Erythroblast (primary cell): ENCODE data around the gene FZD10.

ENCODE experiments used
- DNase-seq, 2 experiments: peaks; one replicate each; lab custom pipeline; 2025; lab: John Stamatoyannopoulos, UW
- GATA1 ChIP-seq: IDR thresholded peaks from 2 replicates; pipeline ENCODE4 v1.6.1; 2011; ENCODE audit warnings: low read depth, mild to moderate bottlenecking, control low read depth, low read length, moderate library complexity
- POLR2A ChIP-seq: IDR thresholded peaks from 2 replicates; pipeline ENCODE4 v1.6.1; 2011; ENCODE audit warnings: mild to moderate bottlenecking, low read length

The FZD10 gene

GRCh38 chr12:130126023-130126432 lies 36.2 kb upstream of the FZD10 start:
- no peak for DNase-seq
- TF ChIP-seq GATA1 (no peak), POLR2A (no peak)

GRCh38 chr12:130127532-130127911 lies 34.7 kb upstream of the FZD10 start:
- no peak for DNase-seq
- TF ChIP-seq GATA1 = no peak

DNA sequence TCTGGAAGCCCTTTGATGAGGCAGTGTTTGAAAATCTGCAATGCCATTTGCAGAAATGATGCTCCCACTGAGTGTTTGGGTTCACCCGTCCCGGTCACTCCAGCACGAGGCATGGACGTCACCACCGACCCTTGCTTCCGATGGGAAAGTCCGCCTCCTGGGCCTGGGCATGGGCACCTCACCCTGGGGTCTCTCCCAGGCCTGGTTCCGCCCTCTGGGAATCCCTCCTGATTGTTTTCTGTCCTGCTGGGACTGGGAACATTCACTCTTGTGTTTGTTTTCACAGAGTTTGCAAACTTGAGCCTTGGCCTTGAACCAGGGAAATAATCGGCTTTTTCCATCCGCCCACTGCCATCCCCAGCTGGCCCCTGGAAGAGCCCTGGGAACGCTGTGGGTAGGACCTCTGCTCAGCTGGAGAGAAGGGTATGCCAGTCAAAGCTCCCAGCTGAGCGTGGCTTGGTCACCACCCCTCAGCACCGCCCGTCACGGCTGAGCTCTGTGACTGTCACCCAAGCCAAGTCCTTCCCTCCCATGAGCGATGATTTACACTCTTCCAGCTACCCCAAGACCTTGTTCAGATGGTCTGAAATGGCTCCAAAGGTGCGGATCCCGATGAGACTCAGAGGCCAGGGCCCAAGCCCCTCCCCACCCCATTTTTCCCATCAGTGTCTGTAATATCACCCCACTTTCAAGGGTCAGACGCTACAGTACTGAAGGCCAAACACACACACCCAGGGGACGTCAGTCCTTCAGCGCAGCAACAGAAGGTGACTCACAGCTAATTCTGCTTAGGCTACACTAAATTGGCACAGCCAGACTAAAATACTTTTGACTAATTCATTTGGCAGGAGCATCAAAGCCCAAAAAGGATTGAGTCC lies 34.1 kb upstream of the FZD10 start:
- TF ChIP-seq POLR2A (no peak), GATA1 (no peak)
- no peak for DNase-seq

DNA sequence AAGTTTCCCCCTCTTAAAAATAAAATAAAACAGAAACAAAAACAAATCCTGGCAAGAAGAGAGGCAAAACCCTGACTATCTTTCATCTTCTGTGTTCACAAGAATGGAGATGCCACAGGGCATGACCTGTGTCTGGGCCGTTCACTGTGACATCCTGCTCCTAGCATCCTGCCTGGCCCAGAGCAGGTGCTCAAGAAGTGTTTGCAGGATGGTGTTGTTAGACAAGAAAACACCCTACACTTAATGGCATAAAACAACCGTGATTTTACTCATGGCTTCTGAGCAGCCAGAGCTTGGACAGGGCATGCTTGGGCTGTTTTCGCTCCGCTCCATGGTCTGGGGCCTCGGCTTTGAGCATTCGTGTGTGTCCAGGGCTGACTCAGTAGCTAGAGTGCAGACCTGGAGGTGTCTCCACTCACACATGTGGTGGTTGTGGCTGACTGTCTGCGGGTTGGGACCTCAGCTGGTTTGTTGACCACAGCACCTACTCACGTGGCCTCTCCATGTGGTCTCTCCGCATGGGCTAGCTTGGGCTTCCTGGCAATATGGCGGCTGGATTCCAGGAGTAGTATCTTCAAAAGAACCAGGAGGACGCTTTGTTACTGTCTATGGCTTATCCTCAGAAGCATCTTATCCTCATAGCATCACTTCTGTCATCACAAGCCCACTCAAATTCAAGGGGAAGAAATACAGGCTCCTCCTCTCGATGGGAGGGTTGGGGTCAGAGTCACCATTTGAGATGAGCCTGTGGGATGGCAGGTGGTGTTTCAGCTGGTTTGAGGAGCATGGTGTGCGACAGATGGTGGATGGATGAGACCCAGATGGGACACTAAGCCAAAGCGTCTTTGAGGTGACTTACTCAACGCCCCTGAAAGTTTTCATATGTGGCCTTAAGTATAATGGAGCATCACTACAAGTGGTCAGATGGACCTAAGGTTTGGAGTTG lies 33.2 kb upstream of the FZD10 start:
- no peak for DNase-seq
- TF ChIP-seq GATA1 (no peak), POLR2A (no peak)

DNA sequence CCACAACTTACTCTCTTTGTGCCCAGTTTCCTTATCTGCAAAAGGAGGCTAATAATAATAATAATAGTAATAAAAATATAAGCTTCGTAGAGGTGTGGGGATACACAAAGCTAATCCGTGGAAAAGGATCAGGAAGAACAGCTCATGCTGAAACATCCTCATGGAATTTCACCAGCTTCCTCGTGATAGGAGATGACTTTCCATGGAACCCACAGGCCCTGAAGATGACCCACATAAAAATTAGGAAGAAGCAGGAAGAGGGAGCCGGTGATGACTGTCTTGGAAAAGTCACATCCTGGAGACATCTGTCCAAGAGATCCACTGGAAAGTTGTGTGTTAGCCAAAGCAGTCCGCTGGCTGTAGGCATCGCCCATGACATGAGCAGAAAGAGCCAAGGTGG lies 31.9 kb upstream of the FZD10 start:
- TF ChIP-seq POLR2A (no peak), GATA1 (no peak)
- no peak for DNase-seq

DNA sequence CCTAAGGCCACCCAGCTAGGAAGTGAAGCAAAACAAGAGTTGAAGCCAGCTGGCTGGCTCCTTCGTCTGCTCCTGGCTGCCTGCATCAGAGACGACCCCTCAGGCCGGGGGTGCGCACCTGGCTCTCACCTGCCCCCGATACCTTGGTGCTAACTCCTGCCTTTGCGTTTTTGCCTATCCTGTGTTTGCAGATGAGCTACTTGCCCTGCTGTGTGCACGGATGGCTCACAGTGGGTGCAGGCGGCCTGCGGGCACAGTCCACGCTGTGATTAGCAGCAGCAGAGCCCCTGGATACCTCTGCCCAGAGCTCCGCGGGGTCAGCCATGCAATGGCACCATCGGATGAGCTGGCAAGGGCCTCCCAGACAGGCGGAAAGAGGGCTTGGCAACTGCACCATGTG lies 31.2 kb upstream of the FZD10 start:
- DNase-seq = no peak
- no peak for TF ChIP-seq POLR2A
- no peak for TF ChIP-seq GATA1

- TF ChIP-seq POLR2A (no peak), GATA1 (no peak)
- DNase-seq = no peak
Observed at GRCh38 chr12:130131801-130132200, 30.5 kb upstream of the FZD10 start.

- TF ChIP-seq GATA1 (no peak), POLR2A (no peak)
- no peak for DNase-seq
Observed at GRCh38 chr12:130132831-130133511, 29.3 kb upstream of the FZD10 start.

- TF ChIP-seq POLR2A (no peak), GATA1 (no peak)
- no peak for DNase-seq
Observed at GRCh38 chr12:130133851-130134562, 28.3 kb upstream of the FZD10 start.

DNA sequence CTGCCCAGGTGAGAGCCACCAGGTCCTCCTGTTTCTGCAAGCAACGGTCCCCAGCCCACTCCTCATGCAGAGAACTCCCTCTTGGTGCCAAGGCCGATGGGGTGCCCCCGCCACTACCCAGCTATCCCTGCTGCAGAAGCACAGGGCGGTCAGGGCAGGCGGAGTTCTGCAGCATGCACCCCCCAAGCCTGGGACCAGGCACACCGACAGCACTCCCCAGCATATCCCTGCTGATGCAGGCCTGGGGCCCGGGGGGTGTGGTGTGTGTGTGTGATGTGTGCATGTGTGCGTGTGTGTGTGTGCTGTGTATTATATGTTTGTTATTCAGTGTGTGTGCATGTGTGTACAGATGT lies 27.7 kb upstream of the FZD10 start:
- no peak for DNase-seq
- TF ChIP-seq POLR2A = no peak
- TF ChIP-seq GATA1 = no peak

- DNase-seq = no peak
- TF ChIP-seq POLR2A (no peak), GATA1 (no peak)
Observed at GRCh38 chr12:130136509-130137039, 25.7 kb upstream of the FZD10 start.

GRCh38 chr12:130137040-130138018 lies 24.9 kb upstream of the FZD10 start:
- DNase-seq = no peak

More at GRCh38 chr12:130137040-130138018, 24.9 kb upstream of the FZD10 start:
- TF ChIP-seq POLR2A = no peak
- TF ChIP-seq GATA1 = no peak
